HepG2 (cell line): ENCODE results near the gene MEA1. TPM values are rescaled to one million over a fixed set of nuclear protein-coding genes. Genes with fewer than 3 reads are reported as not detected.

Experiments
- ATAC-seq: fragments of 200-7000 bp; cut with Tn5 transposase; 3 replicates; pipeline ENCODE4 v1.9.1; 2020; ENCODE audit warnings: mild to moderate bottlenecking, moderate library complexity
- BruUV-seq: library from RNA; stranded (reverse); fragments of 400-500 nt; replicated peaks from 2 replicates; lab custom pipeline; 2021; lab: Mats Ljungman, UMichigan
- CTCF ChIA-PET: fragments of 300-600 bp; formaldehyde crosslinking; extraction: SDS; loops from one replicate; lab custom pipeline; 2021; ENCODE audit warnings: low total read pairs, inconsistent platforms, low intra/inter-chr PET ratio; lab: Yijun Ruan, JAX
- POLR2A ChIA-PET: fragments of 350-600 bp; sonication (Branson Sonifier 250); formaldehyde crosslinking; loops from one replicate; lab custom pipeline; 2020; ENCODE audit warnings: antibody characterized with exemption, inconsistent platforms; lab: Yijun Ruan, JAX
- DNase-seq: peaks from one replicate; pipeline ENCODE4 v3.0.0-alpha.2; 2015; ENCODE audit warnings: low spot score
- FAIRE-seq: peaks from 3 replicates; lab custom pipeline; 2011; peaks lifted over from hg19 to GRCh38; lab: Jason Lieb, UNC
- H2AFZ ChIP-seq: one replicate; pipeline ENCODE4 v1.6.1; 2011; ENCODE audit warnings: low read length, inconsistent platforms
- H3K27ac ChIP-seq: fragments of 300-600 bp; 3 replicates; pipeline ENCODE4 v1.8.0; 2011; ENCODE audit warnings: mixed run types, mild to moderate bottlenecking, mixed read lengths, low read length, inconsistent platforms; ENCODE audit not compliant: insufficient read depth; ENCODE audit errors: extremely low read length
- H3K27me3 ChIP-seq, 2 experiments: fragments of 200-600 bp in 1 of 2; 2 replicates in 1 of 2; 3 replicates in 1 of 2; pipeline versions ENCODE4 v1.6.0 to v1.8.0; 2011; ENCODE audit warnings: low read length in 2 of 2, mild to moderate bottlenecking in 2 of 2, moderate library complexity in 2 of 2, inconsistent platforms in 1 of 2; ENCODE audit not compliant: insufficient read depth in 2 of 2, control insufficient read depth in 1 of 2
- H3K36me3 ChIP-seq, 2 experiments: fragments of 200-600 bp in 1 of 2; replicated peaks in 1 of 2; 2 replicates in 1 of 2; 3 replicates in 1 of 2; pipeline versions ENCODE4 v1.5.1 to v1.8.0; 2011; ENCODE audit warnings: low read length in 2 of 2, inconsistent platforms in 1 of 2; ENCODE audit not compliant: insufficient read depth in 2 of 2, control insufficient read depth in 1 of 2
- H3K4me1 ChIP-seq: 2 replicates; pipeline ENCODE4 v1.5.1; 2012; ENCODE audit warnings: low read length, inconsistent platforms; ENCODE audit not compliant: insufficient read depth
- H3K4me2 ChIP-seq: 2 replicates; pipeline ENCODE4 v1.6.0; 2011; ENCODE audit warnings: low read depth, low read length, inconsistent platforms
- H3K4me3 ChIP-seq, 3 experiments: fragments of 200-600 bp in 1 of 3; sonication (generic), shearing (Covaris generic) in 1 of 3; replicated peaks in 1 of 3; 2 replicates each; pipeline ENCODE4 v1.5.1; 2011 to 2016; ENCODE audit warnings: low read length in 3 of 3, inconsistent platforms in 2 of 3, low read depth in 2 of 3, mild to moderate bottlenecking in 2 of 3, control low read depth in 1 of 3, mixed read lengths in 1 of 3; ENCODE audit not compliant: insufficient read depth in 1 of 3
- H3K79me2 ChIP-seq: one replicate; pipeline ENCODE4 v1.6.1; 2011; ENCODE audit warnings: low read length, inconsistent platforms; ENCODE audit not compliant: insufficient read depth
- H3K9ac ChIP-seq: 2 replicates; pipeline ENCODE4 v1.6.0; 2011; ENCODE audit warnings: mild to moderate bottlenecking, low read depth, low read length, inconsistent platforms; ENCODE audit not compliant: insufficient read depth
- H3K9me3 ChIP-seq: 2 replicates; pipeline ENCODE4 v1.5.1; 2012; ENCODE audit warnings: mild to moderate bottlenecking, low read length
- H4K20me1 ChIP-seq: 2 replicates; pipeline ENCODE4 v1.6.0; 2011; ENCODE audit warnings: inconsistent platforms, mild to moderate bottlenecking, low read length, moderate library complexity; ENCODE audit not compliant: insufficient read depth
- JUN ChIP-seq: sonication (generic); formaldehyde crosslinking; IDR thresholded peaks from 2 replicates; pipeline ENCODE4 v1.4.0; 2020; ENCODE audit warnings: mild to moderate bottlenecking, missing genetic modification reagents
- NCOR1 ChIP-seq: fragments of 200-600 bp; sonication (generic); IDR thresholded peaks from 2 replicates; pipeline ENCODE4 v1.7.0; 2017; ENCODE audit warnings: antibody characterized with exemption, low read length, borderline replicate concordance
- NR3C1 ChIP-seq: sonication (generic); formaldehyde crosslinking; IDR thresholded peaks from 2 replicates; pipeline ENCODE4 v1.4.0; 2020; ENCODE audit warnings: missing genetic modification reagents
- PAF1 ChIP-seq: IDR thresholded peaks from 2 replicates; pipeline ENCODE4 v1.6.1; 2016; ENCODE audit warnings: missing genetic modification reagents, missing compliant biosample characterization
- PCBP2 ChIP-seq: fragments of 200-400 bp; formaldehyde crosslinking; optimal IDR thresholded peaks from 2 replicates; pipeline ENCODE3; 2018; ENCODE audit warnings: low read length, low read depth; ENCODE audit not compliant: poor library complexity, severe bottlenecking
- SALL2 ChIP-seq: sonication (generic); formaldehyde crosslinking; IDR thresholded peaks from 2 replicates; pipeline ENCODE4 v1.8.1; 2023; ENCODE audit warnings: mild to moderate bottlenecking, missing genetic modification reagents, inconsistent platforms
- ZBTB3 ChIP-seq: sonication (generic); formaldehyde crosslinking; IDR thresholded peaks from 2 replicates; pipeline ENCODE4 v1.4.0; 2020; ENCODE audit warnings: low read depth, mild to moderate bottlenecking, moderate library complexity, missing genetic modification reagents, borderline replicate concordance
- ZNF333 ChIP-seq: sonication (generic); formaldehyde crosslinking; IDR thresholded peaks from 2 replicates; pipeline ENCODE4 v1.4.0; 2020; ENCODE audit warnings: mild to moderate bottlenecking, missing genetic modification reagents, borderline replicate concordance
- WGBS: methylation state at CpG from one replicate; pipeline ENCODE4 v1.1.6; 2017; ENCODE audit warnings: low lambda C conversion rate; 5-methylcytosine and 5-hydroxymethylcytosine counted together
- in situ Hi-C: cut with HindIII; loops from 2 replicates; pipeline ENCODE4 v1.10.0; 2017; ENCODE audit warnings: low pct_unique_long_range_greater_than_20kb; ENCODE audit not compliant: extremely low pct_ligation_motif_present
- intact Hi-C: fragments of 100-400 bp; cut with micrococcal nuclease; formaldehyde crosslinking; loops from one replicate; pipeline ENCODE4 v1.10.0; 2022; ENCODE audit not compliant: unreplicated experiment
- polyA plus RNA-seq, 8 experiments: library from polyadenylated mRNA; depleted of rRNA in 3 of 8; stranded (reverse) in 7 of 8; unstranded in 1 of 8; fragments of >200 nt; fragmentation: Illumina TruSeq in 4 of 8; extraction: Trizol in 4 of 8; gene quantifications; 2 replicates each; pipeline versions ENCODE4 v1.2.1 to v1.2.3, GENCODE V29; 2011 to 2016; ENCODE audit warnings: low read depth in 4 of 8, missing spikeins in 1 of 8, mixed read lengths in 1 of 8; ENCODE audit not compliant: insufficient read depth in 1 of 8
- total RNA-seq, 5 experiments: library from RNA; depleted of rRNA; stranded (reverse); fragments of >200 nt; fragmentation: Illumina TruSeq; extraction: Trizol; gene quantifications; 2 replicates each; pipeline ENCODE4 v1.2.3, GENCODE V29; 2016; ENCODE audit warnings: low read depth in 1 of 5
- TF ChIP-seq, protein P1 (sequence below): sonication (generic); formaldehyde crosslinking; IDR thresholded peaks from 2 replicates; pipeline ENCODE4 v1.4.0; 2020; ENCODE audit warnings: missing genetic modification reagents, borderline replicate concordance
- TF ChIP-seq, protein P2 (sequence below): sonication (generic); formaldehyde crosslinking; IDR thresholded peaks from 2 replicates; pipeline ENCODE4 v1.4.0; 2020; ENCODE audit warnings: missing genetic modification reagents
- TF ChIP-seq, protein P3 (sequence below): sonication (generic); formaldehyde crosslinking; IDR thresholded peaks from 2 replicates; pipeline ENCODE4 v1.8.0; 2023; ENCODE audit warnings: mild to moderate bottlenecking, missing genetic modification reagents
- TF ChIP-seq, protein P4 (sequence below): sonication (generic); formaldehyde crosslinking; IDR thresholded peaks from 2 replicates; pipeline ENCODE4 v1.5.0; 2020; ENCODE audit warnings: missing genetic modification reagents

Gene MEA1
- total and polyA plus RNA-seq, 2 of the 13 experiments (the other 11 are each of a cell fraction or from before 2014, with no cell fraction given), result 75.6 to 86.2 TPM

DNA sequence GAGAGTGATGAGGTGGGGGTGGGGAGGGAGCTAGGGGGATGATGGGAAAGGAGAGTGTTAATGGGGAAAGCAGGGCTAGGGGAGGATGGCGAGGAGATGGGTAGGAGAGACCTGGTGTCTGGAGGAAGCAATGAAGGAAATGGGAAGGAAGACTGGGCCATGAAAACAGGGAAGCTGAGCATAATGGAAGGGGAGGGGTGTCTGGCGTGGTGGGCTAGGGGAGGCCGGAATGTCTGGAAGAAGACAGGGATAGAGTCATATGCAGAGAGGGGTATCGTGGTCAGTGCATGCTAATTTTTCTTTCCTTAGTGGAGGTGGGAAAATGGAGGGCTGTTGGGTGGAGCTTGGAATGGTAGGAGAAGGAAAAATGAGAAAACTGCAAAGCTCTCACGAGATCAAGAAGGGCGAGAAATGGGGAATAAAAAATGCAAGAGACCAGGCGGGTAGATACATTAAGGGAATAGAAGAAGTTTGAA, 726 bp upstream of the MEA1 start:
- no peak for FAIRE-seq
- H2AFZ ChIP-seq, result no peak overlapping the region
- peaks cover 34% of the 10 kb centered on the region for H3K79me2 ChIP-seq
- peak overlapping the region; percentile 80 to 93 (median 90) for H3K4me3 ChIP-seq
- peaks cover 38% of the 10 kb centered on the region for H3K4me1 ChIP-seq
- H3K27me3 ChIP-seq, result no peaks in the 10 kb centered on the region; a peak in 1 of 5 replicates
- peak; percentile 1 for ATAC-seq
- no peaks in the 10 kb centered on the region for H3K9me3 ChIP-seq
- DNase-seq, result no peak
- in situ Hi-C loops (no loop called here), intact Hi-C loops (loop anchor here (2.0 to 5.0 kb wide), 3 partner anchors 38 to 52 kb away; partner anchors contain the start of genes CUL7 and GNMT)
- CTCF ChIA-PET, result no interaction called here
- H4K20me1 ChIP-seq, result no peaks in the 10 kb centered on the region
- POLR2A ChIA-PET, result interaction anchor here (0.6 to 5.3 kb wide), 34 partner anchors 9 to 502 kb away, joined by 3 to 76 read pairs (median 6); partner anchors contain the start of genes CNPY3, CUL7, CUL9 and GNMT
- 1% methylated on average over 7 of the region's 7 CpGs for WGBS
- H3K36me3 ChIP-seq, result peaks cover 22 to 56% of the 10 kb centered on the region in 2 experiments; a peak in 4 of 5 replicates
- TSS peak; percentile 61 for BruUV-seq
- H3K9ac ChIP-seq, result peak overlapping the region; percentile 79
- peak overlapping the region; percentile 89 for H3K4me2 ChIP-seq
- peak overlapping the region; percentile 44 for H3K27ac ChIP-seq
- TF ChIP-seq, protein P1, sequence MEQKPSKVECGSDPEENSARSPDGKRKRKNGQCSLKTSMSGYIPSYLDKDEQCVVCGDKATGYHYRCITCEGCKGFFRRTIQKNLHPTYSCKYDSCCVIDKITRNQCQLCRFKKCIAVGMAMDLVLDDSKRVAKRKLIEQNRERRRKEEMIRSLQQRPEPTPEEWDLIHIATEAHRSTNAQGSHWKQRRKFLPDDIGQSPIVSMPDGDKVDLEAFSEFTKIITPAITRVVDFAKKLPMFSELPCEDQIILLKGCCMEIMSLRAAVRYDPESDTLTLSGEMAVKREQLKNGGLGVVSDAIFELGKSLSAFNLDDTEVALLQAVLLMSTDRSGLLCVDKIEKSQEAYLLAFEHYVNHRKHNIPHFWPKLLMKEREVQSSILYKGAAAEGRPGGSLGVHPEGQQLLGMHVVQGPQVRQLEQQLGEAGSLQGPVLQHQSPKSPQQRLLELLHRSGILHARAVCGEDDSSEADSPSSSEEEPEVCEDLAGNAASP (CRISPR knock-in tag), result no peak
- TF ChIP-seq ZBTB3 (CRISPR knock-in tag) (0 out of 2 replicates have a peak, but pooled peaks have one; percentile 3), ZNF333 (0 out of 2 replicates have a peak, but pooled peaks have one; percentile 8), NR3C1 (CRISPR knock-in tag) (no peak), SALL2 (CRISPR knock-in tag) (0 out of 2 replicates have a peak, but pooled peaks have one; percentile 1), PAF1 (CRISPR knock-in tag) (0 out of 2 replicates have a peak, but pooled peaks have one; percentile 21), NCOR1 (peak; percentile 5; the same call in 1 of the 2 replicates), JUN (0 out of 2 replicates have a peak, but pooled peaks have one; percentile 8), PCBP2 (peak; percentile 18)
- TF ChIP-seq, protein P2, sequence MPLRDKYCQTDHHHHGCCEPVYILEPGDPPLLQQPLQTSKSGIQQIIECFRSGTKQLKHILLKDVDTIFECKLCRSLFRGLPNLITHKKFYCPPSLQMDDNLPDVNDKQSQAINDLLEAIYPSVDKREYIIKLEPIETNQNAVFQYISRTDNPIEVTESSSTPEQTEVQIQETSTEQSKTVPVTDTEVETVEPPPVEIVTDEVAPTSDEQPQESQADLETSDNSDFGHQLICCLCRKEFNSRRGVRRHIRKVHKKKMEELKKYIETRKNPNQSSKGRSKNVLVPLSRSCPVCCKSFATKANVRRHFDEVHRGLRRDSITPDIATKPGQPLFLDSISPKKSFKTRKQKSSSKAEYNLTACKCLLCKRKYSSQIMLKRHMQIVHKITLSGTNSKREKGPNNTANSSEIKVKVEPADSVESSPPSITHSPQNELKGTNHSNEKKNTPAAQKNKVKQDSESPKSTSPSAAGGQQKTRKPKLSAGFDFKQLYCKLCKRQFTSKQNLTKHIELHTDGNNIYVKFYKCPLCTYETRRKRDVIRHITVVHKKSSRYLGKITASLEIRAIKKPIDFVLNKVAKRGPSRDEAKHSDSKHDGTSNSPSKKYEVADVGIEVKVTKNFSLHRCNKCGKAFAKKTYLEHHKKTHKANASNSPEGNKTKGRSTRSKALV (CRISPR knock-in tag), result no peak
- TF ChIP-seq, protein P3, sequence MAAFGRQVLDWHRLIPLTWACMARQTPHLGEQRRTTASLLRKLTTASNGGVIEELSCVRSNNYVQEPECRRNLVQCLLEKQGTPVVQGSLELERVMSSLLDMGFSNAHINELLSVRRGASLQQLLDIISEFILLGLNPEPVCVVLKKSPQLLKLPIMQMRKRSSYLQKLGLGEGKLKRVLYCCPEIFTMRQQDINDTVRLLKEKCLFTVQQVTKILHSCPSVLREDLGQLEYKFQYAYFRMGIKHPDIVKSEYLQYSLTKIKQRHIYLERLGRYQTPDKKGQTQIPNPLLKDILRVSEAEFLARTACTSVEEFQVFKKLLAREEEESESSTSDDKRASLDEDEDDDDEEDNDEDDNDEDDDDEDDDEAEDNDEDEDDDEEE, result 0 out of 2 replicates have a peak, but pooled peaks have one; percentile 12
- TF ChIP-seq, protein P4, sequence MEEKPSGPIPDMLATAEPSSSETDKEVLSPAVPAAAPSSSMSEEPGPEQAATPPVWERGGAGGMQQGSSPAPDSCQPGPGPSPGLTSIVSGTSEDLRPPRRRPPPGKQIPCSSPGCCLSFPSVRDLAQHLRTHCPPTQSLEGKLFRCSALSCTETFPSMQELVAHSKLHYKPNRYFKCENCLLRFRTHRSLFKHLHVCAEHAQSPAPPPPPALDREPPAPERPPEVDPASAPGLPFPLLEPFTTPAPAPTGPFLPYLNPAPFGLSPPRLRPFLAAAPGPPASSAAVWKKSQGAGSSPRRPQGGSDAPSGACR, result 0 out of 2 replicates have a peak, but pooled peaks have one; percentile 15
